ENCODE measurements around the gene SRA1.

Gene SRA1

GRCh38 chr5:140571105-140571504 is 13.8 kb upstream of the SRA1 start:
- no peak for FAIRE-seq
- no peak for DNase-seq (ENCODE audit: extremely low spot score, insufficient read length, low read depth)

GRCh38 chr5:140570488-140570887 is 13.2 kb upstream of the SRA1 start:
- no peak for FAIRE-seq
- DNase-seq (ENCODE audit: extremely low spot score, insufficient read length, low read depth): no peak

DNA sequence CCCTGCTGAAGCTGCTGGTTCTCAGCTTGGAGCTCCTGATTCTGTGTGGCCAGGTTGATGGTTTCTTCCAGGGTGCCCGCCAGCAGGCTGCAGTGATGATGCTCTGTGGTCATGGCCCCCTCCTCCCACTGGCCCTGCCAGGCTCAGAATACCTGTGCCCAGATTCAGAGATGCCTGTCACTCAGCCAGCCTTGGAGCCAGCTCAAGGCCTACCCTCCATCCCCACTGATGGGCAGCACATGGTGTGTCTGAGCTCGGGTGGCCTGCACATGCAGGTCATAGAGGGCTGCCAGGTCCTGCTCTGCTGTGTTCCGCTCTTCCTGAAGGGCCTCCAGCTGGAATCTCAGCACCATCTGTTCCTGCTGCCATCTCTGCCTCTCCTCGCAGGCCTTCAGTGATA is 12.8 kb upstream of the SRA1 start:
- no peak for FAIRE-seq
- no peak for DNase-seq (ENCODE audit: extremely low spot score, insufficient read length, low read depth)

- DNase-seq (ENCODE audit: extremely low spot score, insufficient read length, low read depth): no peak
- peak; percentile 53 for FAIRE-seq
Observed at GRCh38 chr5:140569197-140569596, 11.9 kb upstream of the SRA1 start.

- FAIRE-seq (no peak), DNase-seq (ENCODE audit: extremely low spot score, insufficient read length, low read depth) (no peak)
Observed at GRCh38 chr5:140568443-140569063, 11.3 kb upstream of the SRA1 start.

DNA sequence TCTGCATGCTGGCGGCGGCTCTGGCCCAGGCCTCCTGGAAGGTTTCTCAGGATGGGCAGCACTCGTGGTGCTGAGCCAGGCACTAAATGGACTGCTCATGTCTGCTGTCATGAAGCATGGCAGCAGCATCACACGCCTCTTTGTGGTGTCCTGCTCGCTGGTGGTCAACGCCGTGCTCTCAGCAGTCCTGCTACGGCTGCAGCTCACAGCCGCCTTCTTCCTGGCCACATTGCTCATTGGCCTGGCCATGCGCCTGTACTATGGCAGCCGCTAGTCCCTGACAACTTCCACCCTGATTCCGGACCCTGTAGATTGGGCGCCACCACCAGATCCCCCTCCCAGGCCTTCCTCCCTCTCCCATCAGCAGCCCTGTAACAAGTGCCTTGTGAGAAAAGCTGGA is 10.6 kb upstream of the SRA1 start:
- DNase-seq (ENCODE audit: extremely low spot score, insufficient read length, low read depth) (no peak), FAIRE-seq (no peak)

DNA sequence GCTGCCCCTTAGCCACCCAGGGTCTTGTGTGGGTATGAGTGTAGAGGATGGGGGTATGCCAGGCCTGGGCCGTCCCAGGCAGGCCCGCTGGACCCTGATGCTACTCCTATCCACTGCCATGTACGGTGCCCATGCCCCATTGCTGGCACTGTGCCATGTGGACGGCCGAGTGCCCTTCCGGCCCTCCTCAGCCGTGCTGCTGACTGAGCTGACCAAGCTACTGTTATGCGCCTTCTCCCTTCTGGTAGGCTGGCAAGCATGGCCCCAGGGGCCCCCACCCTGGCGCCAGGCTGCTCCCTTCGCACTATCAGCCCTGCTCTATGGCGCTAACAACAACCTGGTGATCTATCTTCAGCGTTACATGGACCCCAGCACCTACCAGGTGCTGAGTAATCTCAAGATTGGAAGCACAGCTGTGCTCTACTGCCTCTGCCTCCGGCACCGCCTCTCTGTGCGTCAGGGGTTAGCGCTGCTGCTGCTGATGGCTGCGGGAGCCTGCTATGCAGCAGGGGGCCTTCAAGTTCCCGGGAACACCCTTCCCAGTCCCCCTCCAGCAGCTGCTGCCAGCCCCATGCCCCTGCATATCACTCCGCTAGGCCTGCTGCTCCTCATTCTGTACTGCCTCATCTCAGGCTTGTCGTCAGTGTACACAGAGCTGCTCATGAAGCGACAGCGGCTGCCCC is 10.0 kb upstream of the SRA1 start:
- FAIRE-seq (no peak), DNase-seq (ENCODE audit: extremely low spot score, insufficient read length, low read depth) (no peak)

GRCh38 chr5:140566665-140567064 is 9.4 kb upstream of the SRA1 start:
- DNase-seq (ENCODE audit: extremely low spot score, insufficient read length, low read depth): no peak
- no peak for FAIRE-seq

DNA sequence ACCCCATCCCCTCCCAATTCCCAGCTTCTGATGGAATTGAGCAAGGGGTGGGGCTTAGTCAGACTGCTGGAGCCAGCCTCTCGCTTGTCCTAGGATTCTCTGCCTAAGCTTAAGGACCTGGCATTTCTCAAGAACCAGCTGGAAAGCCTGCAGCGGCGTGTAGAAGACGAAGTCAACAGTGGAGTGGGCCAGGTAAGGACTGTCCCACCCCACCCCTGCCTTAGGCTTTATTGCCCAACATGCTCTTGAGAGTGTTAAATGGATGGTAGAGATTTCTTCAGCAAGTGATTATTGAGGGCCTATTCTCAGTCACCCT is 8.5 kb upstream of the SRA1 start:
- no peak for DNase-seq (ENCODE audit: extremely low spot score, insufficient read length, low read depth)
- no peak for FAIRE-seq

DNA sequence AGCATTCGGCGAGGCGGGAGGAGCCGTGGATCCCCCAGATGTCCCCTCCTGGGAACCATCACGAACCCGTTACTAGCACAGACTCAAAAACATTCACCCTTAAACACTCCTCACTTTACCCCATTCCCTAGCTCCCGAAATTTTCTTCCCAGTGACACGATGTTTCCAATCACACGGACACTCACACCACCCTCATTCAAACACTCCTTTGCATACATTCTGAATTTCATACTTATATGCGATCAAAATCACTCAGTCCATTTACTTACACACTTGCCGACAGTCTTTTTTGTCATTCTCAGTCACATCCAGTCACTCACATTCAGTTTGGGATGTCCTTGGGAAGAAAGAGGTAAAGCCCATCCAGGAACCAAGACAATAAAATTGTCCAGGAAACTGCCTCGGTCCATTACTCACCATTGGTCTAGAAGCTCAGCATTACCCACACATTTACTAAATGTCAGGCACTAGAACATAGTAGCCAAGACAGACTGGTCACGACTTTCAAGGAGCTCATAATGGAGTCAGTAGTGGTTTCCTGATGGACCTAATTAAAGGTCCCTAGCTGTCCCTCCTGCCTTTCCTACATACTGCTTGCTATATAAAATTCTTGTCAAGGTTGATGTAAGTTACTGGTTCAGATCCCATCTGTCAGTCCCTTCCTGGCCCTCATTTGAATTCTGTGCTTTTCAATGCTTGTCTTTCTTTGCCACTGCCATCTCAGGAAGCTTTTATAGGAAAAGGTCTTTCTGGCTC is 7.9 kb upstream of the SRA1 start:
- DNase-seq (ENCODE audit: extremely low spot score, insufficient read length, low read depth): no peak
- FAIRE-seq: peak; percentile 64

- DNase-seq (ENCODE audit: extremely low spot score, insufficient read length, low read depth) (peak; percentile 90), FAIRE-seq (peak; percentile 98)
Observed at GRCh38 chr5:140564196-140565023, 7.1 kb upstream of the SRA1 start, which contains the start of the genes APBB3 and SLC35A4. APBB3 (minus strand) TSS chr5:140564598; CDS start chr5:140564245, 353 bp downstream. SLC35A4 (plus strand) TSS chr5:140564828; CDS start chr5:140567170, 2,342 bp downstream.

GRCh38 chr5:140563596-140563995 is 6.3 kb upstream of the SRA1 start:
- FAIRE-seq (no peak), DNase-seq (ENCODE audit: extremely low spot score, insufficient read length, low read depth) (no peak)

- DNase-seq (ENCODE audit: extremely low spot score, insufficient read length, low read depth) (no peak), FAIRE-seq (no peak)
Observed at GRCh38 chr5:140561753-140562523, 4.7 kb upstream of the SRA1 start.

DNA sequence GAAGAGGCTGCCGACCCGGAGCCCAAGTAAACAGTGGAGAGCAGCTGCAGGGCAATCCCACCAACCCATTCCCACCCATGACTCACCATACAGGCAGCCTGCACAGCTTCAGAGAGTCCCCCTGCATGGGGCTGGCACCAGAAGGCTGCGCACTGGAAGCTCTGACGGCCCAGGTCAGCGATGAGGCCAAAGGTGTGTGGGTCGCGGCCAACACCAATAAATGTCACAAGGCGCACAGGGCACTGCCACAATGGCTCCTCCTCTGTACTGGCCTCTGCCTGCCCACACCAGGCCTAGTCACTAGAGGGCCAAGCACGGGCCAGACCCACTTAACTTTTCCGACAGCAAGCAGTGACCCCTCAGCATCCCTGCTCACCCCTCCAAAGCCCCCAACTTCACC is 3.0 kb upstream of the SRA1 start:
- no peak for DNase-seq (ENCODE audit: extremely low spot score, insufficient read length, low read depth)
- no peak for FAIRE-seq

DNA sequence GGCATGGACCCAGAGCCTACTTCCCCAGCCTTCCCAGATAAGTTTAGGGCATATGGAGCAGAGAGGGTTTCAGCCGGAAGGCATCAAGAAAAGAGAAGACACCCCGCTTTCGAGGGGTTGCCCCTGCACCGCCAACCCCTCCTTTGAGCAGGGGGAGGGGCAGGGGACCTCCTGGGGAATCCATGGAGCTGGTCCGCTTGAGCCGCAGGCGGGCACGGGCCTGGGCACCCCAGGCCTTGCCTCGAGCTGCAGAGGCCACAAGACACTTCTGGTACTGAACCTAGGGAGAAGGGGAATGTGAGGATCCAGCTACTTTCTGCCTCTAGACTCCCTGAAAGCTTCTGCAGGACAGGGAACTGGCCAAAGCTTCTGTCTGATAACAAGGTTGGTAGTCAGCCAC is 1.3 kb upstream of the SRA1 start:
- FAIRE-seq (no peak), DNase-seq (ENCODE audit: extremely low spot score, insufficient read length, low read depth) (no peak)

DNA sequence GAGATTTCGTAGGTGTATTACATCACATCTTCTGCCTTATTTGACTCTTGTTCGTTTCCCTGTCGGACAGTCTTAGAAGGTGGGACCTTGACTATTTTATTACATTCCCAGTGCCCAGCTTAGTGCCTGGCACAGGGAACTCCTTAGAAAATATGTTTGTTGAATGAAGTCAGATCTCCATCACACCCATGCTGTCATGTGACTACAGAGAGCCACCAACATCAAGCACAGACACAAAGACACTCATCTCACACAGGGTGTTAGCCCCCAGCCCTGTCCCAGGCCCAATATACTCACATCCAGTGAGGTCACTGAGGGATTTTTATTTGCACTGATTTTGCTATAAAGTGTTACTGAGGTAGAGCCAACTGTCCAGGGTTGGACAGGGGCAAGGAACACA is 692 bp upstream of the SRA1 start:
- DNase-seq (ENCODE audit: extremely low spot score, insufficient read length, low read depth): no peak
- no peak for FAIRE-seq

DNA sequence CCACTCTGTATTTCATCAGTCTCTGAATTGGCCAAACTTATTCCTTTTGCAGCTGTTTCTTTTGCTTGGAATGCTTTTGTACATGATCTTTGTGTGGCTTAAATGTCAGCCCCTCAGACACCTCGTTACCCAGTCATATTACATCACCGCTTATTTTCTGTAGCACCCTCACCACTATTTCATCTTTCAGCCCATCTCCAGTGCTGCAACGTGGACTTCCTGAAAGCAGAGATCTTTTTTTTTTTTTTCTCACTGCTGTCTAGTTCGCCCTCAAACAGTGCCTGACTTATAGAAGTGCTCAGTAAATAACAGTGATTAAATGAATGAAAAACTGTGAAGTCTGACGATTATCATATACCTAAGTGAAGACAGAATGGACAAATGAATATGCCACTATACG is 835 bp downstream of the SRA1 start:
- no peak for DNase-seq (ENCODE audit: extremely low spot score, insufficient read length, low read depth)
- peak; percentile 62 for FAIRE-seq

- FAIRE-seq: peak; percentile 77
- DNase-seq (ENCODE audit: extremely low spot score, insufficient read length, low read depth): no peak
Observed at GRCh38 chr5:140555747-140556312, 1.4 kb downstream of the SRA1 start.

GRCh38 chr5:140554454-140554853 is 2.8 kb downstream of the SRA1 start:
- no peak for DNase-seq (ENCODE audit: extremely low spot score, insufficient read length, low read depth)
- FAIRE-seq: no peak
